Cardiac fibroblast (primary cell): ENCODE data around the gene PLD1.

Source experiments
- DNase-seq, 2 donors: peaks; one replicate each; pipeline versions ENCODE4 v3.0.0 to v3.0.0-alpha.2; 2010; ENCODE audit warnings: low read depth in 2 of 2
- H3K4me3 ChIP-seq, 2 donors: replicated peaks in 1 of 2; 1 replicate in 1 of 2; 2 replicates in 1 of 2; pipeline ENCODE4 v1.5.1; 2011; ENCODE audit warnings: low read depth in 2 of 2, low read length in 2 of 2, mild to moderate bottlenecking in 2 of 2, moderate library complexity in 1 of 2
- TF ChIP-seq, protein P1 (sequence below): IDR thresholded peaks from one replicate; pipeline ENCODE4 v1.5.1; 2011; ENCODE audit warnings: low read depth, mild to moderate bottlenecking, low read length, inconsistent platforms

The PLD1 gene

GRCh38 chr3:171842864-171843518 is 32.7 kb upstream of the PLD1 start, which contains the start of gene TMEM212:
TSS of gene TMEM212 (plus strand) at chr3:171843349. CDS start at chr3:171843384, 35 bp downstream.
- TF ChIP-seq, protein P1, sequence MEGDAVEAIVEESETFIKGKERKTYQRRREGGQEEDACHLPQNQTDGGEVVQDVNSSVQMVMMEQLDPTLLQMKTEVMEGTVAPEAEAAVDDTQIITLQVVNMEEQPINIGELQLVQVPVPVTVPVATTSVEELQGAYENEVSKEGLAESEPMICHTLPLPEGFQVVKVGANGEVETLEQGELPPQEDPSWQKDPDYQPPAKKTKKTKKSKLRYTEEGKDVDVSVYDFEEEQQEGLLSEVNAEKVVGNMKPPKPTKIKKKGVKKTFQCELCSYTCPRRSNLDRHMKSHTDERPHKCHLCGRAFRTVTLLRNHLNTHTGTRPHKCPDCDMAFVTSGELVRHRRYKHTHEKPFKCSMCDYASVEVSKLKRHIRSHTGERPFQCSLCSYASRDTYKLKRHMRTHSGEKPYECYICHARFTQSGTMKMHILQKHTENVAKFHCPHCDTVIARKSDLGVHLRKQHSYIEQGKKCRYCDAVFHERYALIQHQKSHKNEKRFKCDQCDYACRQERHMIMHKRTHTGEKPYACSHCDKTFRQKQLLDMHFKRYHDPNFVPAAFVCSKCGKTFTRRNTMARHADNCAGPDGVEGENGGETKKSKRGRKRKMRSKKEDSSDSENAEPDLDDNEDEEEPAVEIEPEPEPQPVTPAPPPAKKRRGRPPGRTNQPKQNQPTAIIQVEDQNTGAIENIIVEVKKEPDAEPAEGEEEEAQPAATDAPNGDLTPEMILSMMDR = no peak
- peak; percentile 76 to 79 for DNase-seq
- no peak within 1 kb of the TSS for H3K4me3 ChIP-seq

GRCh38 chr3:171841620-171842000 is 31.3 kb upstream of the PLD1 start:
- TF ChIP-seq, protein P1 = no peak
- DNase-seq = peak; percentile 64 to 85

DNA sequence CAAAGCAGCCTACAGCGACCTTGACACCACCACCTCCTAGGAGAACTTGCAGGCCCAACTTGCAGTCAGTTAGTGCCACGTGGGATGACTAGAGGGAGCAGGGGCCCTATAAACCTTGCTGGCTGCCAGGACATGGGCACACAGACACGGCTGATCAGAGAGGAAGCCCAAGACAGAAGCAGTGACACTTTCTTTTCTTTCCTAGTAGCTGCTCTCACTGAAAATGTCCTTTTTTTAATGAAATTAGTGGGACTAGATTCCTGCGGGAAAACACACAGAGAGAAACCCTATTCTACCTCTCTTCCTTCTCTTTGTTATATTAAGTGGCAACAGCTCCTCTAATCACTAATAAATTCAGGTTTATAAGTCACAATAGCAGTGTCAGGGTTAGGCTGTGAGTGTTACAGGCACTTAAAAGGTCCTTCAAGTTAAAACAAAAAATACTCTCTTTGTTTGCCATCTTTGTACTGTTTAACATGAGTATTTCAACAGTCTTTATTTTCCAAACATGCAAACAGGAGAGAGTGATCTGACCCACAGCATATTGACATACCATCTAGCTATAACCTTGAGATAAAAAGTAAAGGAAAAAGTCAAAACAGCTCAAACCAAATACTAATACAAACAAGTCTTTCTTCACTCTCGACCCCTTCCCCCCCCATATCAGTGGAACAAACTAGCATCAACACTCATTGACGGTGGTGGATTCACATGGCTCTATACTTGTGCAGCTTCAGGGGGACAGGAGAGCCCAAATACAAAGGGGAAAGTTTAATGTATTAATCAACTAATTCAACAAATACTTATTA is 30.7 kb upstream of the PLD1 start:
- TF ChIP-seq, protein P1 = no peak
- H3K4me3 ChIP-seq = no peak overlapping the region
- no peak for DNase-seq

More at GRCh38 chr3:171841620-171842000, 31.3 kb upstream of the PLD1 start:
- H3K4me3 ChIP-seq = no peak overlapping the region

DNA sequence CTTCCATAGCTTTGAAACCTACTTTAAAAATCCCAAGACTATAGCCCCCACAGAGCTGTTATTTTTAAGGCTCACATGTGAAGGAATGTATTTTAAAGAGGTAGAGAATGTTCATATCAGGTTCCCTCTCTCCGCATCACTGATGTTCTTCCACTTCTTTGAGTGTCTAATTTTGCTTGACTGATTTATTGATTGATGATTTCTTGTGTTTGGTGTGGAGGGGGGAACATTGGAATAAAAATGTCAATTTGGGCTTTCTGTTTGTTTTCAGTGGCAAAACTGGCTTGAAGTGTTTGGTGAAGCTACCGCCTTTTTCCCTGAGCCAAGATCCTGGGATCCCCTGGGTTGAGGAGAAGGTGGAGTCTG is 30.1 kb upstream of the PLD1 start:
- TF ChIP-seq, protein P1 = no peak
- no peak overlapping the region for H3K4me3 ChIP-seq
- no peak for DNase-seq

- no peak for DNase-seq
- no peak overlapping the region for H3K4me3 ChIP-seq
- TF ChIP-seq, protein P1 = no peak
Measured at GRCh38 chr3:171839270-171839669, 29.0 kb upstream of the PLD1 start.

DNA sequence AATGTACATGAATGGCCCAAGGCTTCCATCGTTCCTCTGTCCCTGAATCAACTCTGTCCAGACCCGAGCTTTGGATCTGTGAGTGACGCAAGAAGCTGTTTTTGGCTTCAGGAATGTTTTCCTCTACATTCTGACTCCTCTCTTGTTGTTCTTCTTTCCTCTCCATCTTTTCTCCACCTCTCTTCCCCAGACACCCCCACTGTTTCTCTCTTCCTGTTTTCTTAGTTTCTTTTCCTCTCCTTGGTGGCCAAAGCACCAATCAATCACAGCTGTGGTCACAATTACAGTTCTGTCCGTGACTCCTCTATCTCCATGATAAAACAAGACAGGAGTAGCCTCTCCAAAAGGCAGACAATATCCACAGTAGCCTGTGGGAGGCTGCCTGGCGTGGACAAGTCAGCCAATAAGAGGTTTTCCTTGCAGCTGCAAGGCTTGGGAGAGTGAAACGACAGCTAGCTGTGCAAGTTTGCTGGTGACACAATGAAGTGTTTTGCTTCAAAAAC is 28.0 kb upstream of the PLD1 start:
- TF ChIP-seq, protein P1 = peak; percentile 17
- DNase-seq = peak; percentile 93 to 94
- no peak overlapping the region for H3K4me3 ChIP-seq
